ENCODE results near the gene CTIF.

The CTIF gene

GRCh38 chr18:48669991-48670750 is 131.3 kb downstream of the CTIF start:
- no peak for DNase-seq

- DNase-seq: no peak
These were observed 132.1 kb downstream of the CTIF start for GRCh38 chr18:48670751-48671560.

- DNase-seq: no peak
These were observed 132.7 kb downstream of the CTIF start for GRCh38 chr18:48671561-48671945.

GRCh38 chr18:48672671-48673340 is 134.0 kb downstream of the CTIF start:
- no peak for DNase-seq

- DNase-seq: no peak
These were observed 134.6 kb downstream of the CTIF start for GRCh38 chr18:48673456-48673852.

GRCh38 chr18:48673853-48674721 is 135.3 kb downstream of the CTIF start:
- peak; percentile 13 to 28 for DNase-seq

GRCh38 chr18:48674758-48675351 is 136.0 kb downstream of the CTIF start:
- no peak for DNase-seq

GRCh38 chr18:48675352-48675761 is 136.5 kb downstream of the CTIF start:
- peak; percentile 53 to 74 for DNase-seq

- no peak for DNase-seq
These were observed 137.1 kb downstream of the CTIF start for GRCh38 chr18:48675912-48676311.

- peak; percentile 29 to 31 for DNase-seq
These were observed 137.5 kb downstream of the CTIF start for GRCh38 chr18:48676346-48676745.

GRCh38 chr18:48676756-48677368 is 138.0 kb downstream of the CTIF start:
- DNase-seq: peak; percentile 19 to 36

- DNase-seq: no peak
These were observed 139.6 kb downstream of the CTIF start for GRCh38 chr18:48678237-48679115.

GRCh38 chr18:48679236-48679635 is 140.4 kb downstream of the CTIF start:
- peak in 1 of 2 experiments; percentile 4 for DNase-seq

GRCh38 chr18:48680339-48681250 is 141.8 kb downstream of the CTIF start:
- no peak for DNase-seq

GRCh38 chr18:48682768-48683167 is 143.9 kb downstream of the CTIF start:
- DNase-seq: no peak

GRCh38 chr18:48683197-48683596 is 144.4 kb downstream of the CTIF start:
- DNase-seq: no peak

- DNase-seq: no peak
These were observed 144.8 kb downstream of the CTIF start for GRCh38 chr18:48683661-48684060.

GRCh38 chr18:48687346-48688042 is 148.7 kb downstream of the CTIF start:
- DNase-seq: no peak

- no peak for DNase-seq
These were observed 150.1 kb downstream of the CTIF start for GRCh38 chr18:48688961-48689360.

All from AML-193 (cell line).